Ovary (tissue), 9 donors: ENCODE data around the gene POP4. TPM values are rescaled to one million over a fixed set of nuclear protein-coding genes. Genes with fewer than 3 reads are reported as not detected.

ENCODE experiments used
- DNase-seq, 5 donors: peaks; one replicate each; pipeline ENCODE4 v3.0.0-alpha.2; 2019 to 2020
- H3K27ac ChIP-seq, 2 donors: fragments of 200-600 bp; one replicate each; pipeline versions ENCODE4 v1.5.1 to v1.8.0; 2019 to 2022
- H3K27me3 ChIP-seq: fragments of 200-600 bp; one replicate; pipeline ENCODE4 v1.8.0; 2022
- H3K36me3 ChIP-seq: fragments of 200-600 bp; sonication (generic); one replicate; pipeline ENCODE4 v1.5.1; 2019
- H3K4me1 ChIP-seq: one replicate; pipeline ENCODE4 v1.8.1; 2013; ENCODE audit warnings: mild to moderate bottlenecking, moderate library complexity; ENCODE audit not compliant: insufficient read depth
- H3K4me3 ChIP-seq: fragments of 200-600 bp; sonication (generic); one replicate; pipeline ENCODE4 v1.5.1; 2017
- H3K9me3 ChIP-seq, 2 donors: fragments of 200-600 bp in 1 of 2; sonication (generic) in 1 of 2; one replicate each; pipeline versions ENCODE4 v1.5.1 to v1.8.1; 2013 to 2019; ENCODE audit warnings: mild to moderate bottlenecking in 1 of 2, moderate library complexity in 1 of 2
- CTCF ChIP-seq, 3 donors: fragments of 450-650 bp in 2 of 3; fragments of 200-600 bp in 1 of 3; IDR thresholded peaks; one replicate each; pipeline versions ENCODE4 v1.5.1 to v1.8.0; 2016 to 2022; ENCODE audit warnings: antibody characterized with exemption in 3 of 3, mild to moderate bottlenecking in 1 of 3
- EP300 ChIP-seq: sonication (generic); formaldehyde crosslinking; IDR thresholded peaks from one replicate; pipeline ENCODE4 v1.6.1; 2017; ENCODE audit warnings: antibody characterized with exemption
- POLR2A ChIP-seq: fragments of 450-650 bp; IDR thresholded peaks from one replicate; pipeline ENCODE4 v1.6.1; 2017; ENCODE audit warnings: antibody characterized with exemption, mild to moderate bottlenecking, moderate library complexity
- WGBS, 3 donors: extraction: QIAGEN DNeasy Blood & Tissue Kit in 1 of 3; methylation state at CpG; one replicate each; pipeline versions ENCODE4 v1.1.5 to v1.1.7; 2013 to 2017; 5-methylcytosine and 5-hydroxymethylcytosine counted together
- intact Hi-C, 4 donors: fragments of 100-400 bp; cut with DNase I; formaldehyde crosslinking; loops; one replicate each; pipeline versions ENCODE4 v1.11.0 to v1.15.1; 2022 to 2023
- polyA plus RNA-seq, 2 donors: library from polyadenylated mRNA; stranded (reverse); fragments of 200-250 nt in 1 of 2; fragments of 350-450 nt in 1 of 2; fragmentation: Illumina TruSeq in 1 of 2; extraction: RNeasy Lipid Tissue Mini Kit (QIAGEN cat#74804) in 1 of 2; gene quantifications; one replicate each; pipeline ENCODE4 v1.2.3, GENCODE V29; 2013 to 2014
- total RNA-seq, 7 donors: library from RNA; depleted of rRNA in 2 of 7; stranded (reverse); fragments of >200 nt in 2 of 7; fragmentation: NEBNext Ultra II Directional in 3 of 7; extraction: Animal tissue kit (Norgen Biotek cat#: 25700) in 3 of 7; gene quantifications; one replicate each; pipeline versions ENCODE4 v1.1.0 to v1.2.4, GENCODE V29; 2016 to 2023
- donor health status: DM: no; HTN: no; CAD: no; lungs with moderate emphysema.
- donor health status: DM: no; HTN: no; CAD: no.
- donor health status: Bipolar disorder and iron deficiency.
- donor health status: DM: yes; HTN: yes; CAD: no.
- donor health status: DM: no; HTN: no; CAD: no.
- donor health status: DM: yes; HTN: yes; CAD: no.

POP4 gene
- total and polyA plus RNA-seq, 9 donors = 32.9 to 92.9 (median 38.9) TPM

GRCh38 chr19:29566496-29567054 lies 39.5 kb upstream of the POP4 start:
- H3K4me3 ChIP-seq = no peak overlapping the region
- no peaks in the 10 kb centered on the region for H3K36me3 ChIP-seq
- TF ChIP-seq EP300 (no peak), CTCF (IDR thresholded peaks at IDR 0.05) (no peak), POLR2A (no peak)
- no peaks in the 10 kb centered on the region for H3K4me1 ChIP-seq
- no peaks in the 10 kb centered on the region for H3K9me3 ChIP-seq
- DNase-seq = no peak
- no peak overlapping the region for H3K27ac ChIP-seq
- H3K27me3 ChIP-seq = no peaks in the 10 kb centered on the region
- intact Hi-C loops = no loop called here
- whole genome bisulfite sequencing, 3 donors = 77 to 90% (median 83%) methylated on average over 3 of the region's 3 CpGs

- TF ChIP-seq POLR2A (no peak), CTCF (IDR thresholded peaks at IDR 0.05) (no peak), EP300 (no peak)
- 64 to 72% (median 71%) methylated on average over 2 of the region's 2 CpGs for WGBS, 3 donors
- Histone ChIP-seq H3K9me3 (no peaks in the 10 kb centered on the region), H3K4me3 (no peak overlapping the region), H3K36me3 (no peaks in the 10 kb centered on the region), H3K27ac (no peak overlapping the region), H3K4me1 (no peaks in the 10 kb centered on the region), H3K27me3 (no peaks in the 10 kb centered on the region)
- intact Hi-C loops = no loop called here
- no peak for DNase-seq
These were observed 38.6 kb upstream of the POP4 start for GRCh38 chr19:29567366-29567915.

GRCh38 chr19:29568036-29569025 lies 37.8 kb upstream of the POP4 start:
- H3K27ac ChIP-seq = no peak overlapping the region
- no peaks in the 10 kb centered on the region for H3K36me3 ChIP-seq
- 55 to 57% (median 56%) methylated on average over 22 of the region's 22 CpGs for WGBS, 3 donors
- no peak overlapping the region for H3K4me3 ChIP-seq
- no peak for DNase-seq
- no peaks in the 10 kb centered on the region for H3K4me1 ChIP-seq
- H3K27me3 ChIP-seq = no peaks in the 10 kb centered on the region
- no peak for TF ChIP-seq POLR2A
- TF ChIP-seq CTCF (IDR thresholded peaks at IDR 0.05) = no peak
- TF ChIP-seq EP300 = no peak
- H3K9me3 ChIP-seq = no peaks in the 10 kb centered on the region
- intact Hi-C loops = no loop called here

GRCh38 chr19:29569038-29569911 lies 36.8 kb upstream of the POP4 start:
- Histone ChIP-seq H3K36me3 (no peaks in the 10 kb centered on the region), H3K9me3 (no peaks in the 10 kb centered on the region), H3K4me3 (no peak overlapping the region), H3K27me3 (no peaks in the 10 kb centered on the region), H3K27ac (no peak overlapping the region), H3K4me1 (no peaks in the 10 kb centered on the region)
- no peak for TF ChIP-seq POLR2A
- no peak for TF ChIP-seq CTCF (IDR thresholded peaks at IDR 0.05)
- no peak for TF ChIP-seq EP300
- intact Hi-C loops = no loop called here
- WGBS, 3 donors = 63 to 75% (median 64%) methylated on average over 9 of the region's 9 CpGs
- no peak for DNase-seq
